ENCODE data around the gene PHTF2.

PHTF2 gene

GRCh38 chr7:77897004-77897547 is 98.5 kb downstream of the PHTF2 start:
- no peak for DNase-seq (ENCODE audit: low read depth)
- no peak overlapping the region for H3K4me3 ChIP-seq (ENCODE audit: low read depth, low read length)
- TF ChIP-seq CTCF (conservative IDR thresholded peaks at IDR 0.05; ENCODE audit: low read depth, low read length) = no peak

GRCh38 chr7:77899516-77899915 is 100.9 kb downstream of the PHTF2 start:
- H3K4me3 ChIP-seq (ENCODE audit: low read depth, low read length) = no peak overlapping the region
- DNase-seq (ENCODE audit: low read depth) = no peak
- no peak for TF ChIP-seq CTCF (conservative IDR thresholded peaks at IDR 0.05; ENCODE audit: low read depth, low read length)

- TF ChIP-seq CTCF (conservative IDR thresholded peaks at IDR 0.05; ENCODE audit: low read depth, low read length) = peak; percentile 55
- H3K4me3 ChIP-seq (ENCODE audit: low read depth, low read length) = no peak overlapping the region
- peak; percentile 36 for DNase-seq (ENCODE audit: low read depth)
Observed at GRCh38 chr7:77903597-77903996, 105.0 kb downstream of the PHTF2 start.

GRCh38 chr7:77904252-77904651 is 105.7 kb downstream of the PHTF2 start:
- H3K4me3 ChIP-seq (ENCODE audit: low read depth, low read length) = no peak overlapping the region
- no peak for TF ChIP-seq CTCF (conservative IDR thresholded peaks at IDR 0.05; ENCODE audit: low read depth, low read length)
- peak; percentile 5 for DNase-seq (ENCODE audit: low read depth)

GRCh38 chr7:77907281-77907680 is 108.7 kb downstream of the PHTF2 start:
- H3K4me3 ChIP-seq (ENCODE audit: low read depth, low read length) = no peak overlapping the region
- no peak for DNase-seq (ENCODE audit: low read depth)
- no peak for TF ChIP-seq CTCF (conservative IDR thresholded peaks at IDR 0.05; ENCODE audit: low read depth, low read length)

- no peak for DNase-seq (ENCODE audit: low read depth)
- TF ChIP-seq CTCF (conservative IDR thresholded peaks at IDR 0.05; ENCODE audit: low read depth, low read length) = no peak
- no peak overlapping the region for H3K4me3 ChIP-seq (ENCODE audit: low read depth, low read length)
Observed at GRCh38 chr7:77908664-77909063, 110.1 kb downstream of the PHTF2 start.

GRCh38 chr7:77910124-77910523 is 111.6 kb downstream of the PHTF2 start:
- H3K4me3 ChIP-seq (ENCODE audit: low read depth, low read length) = no peak overlapping the region
- TF ChIP-seq CTCF (conservative IDR thresholded peaks at IDR 0.05; ENCODE audit: low read depth, low read length) = peak; percentile 31
- peak; percentile 19 for DNase-seq (ENCODE audit: low read depth)

Data from choroid plexus epithelial cell (primary cell).